ENCODE results near the gene DNAJC12.
"Not testable (repeated sequence)": the region's sequence is repeated elsewhere in the genome, so short reads cannot be mapped to it uniquely, and the experiment has no call there.

Gene DNAJC12

DNA sequence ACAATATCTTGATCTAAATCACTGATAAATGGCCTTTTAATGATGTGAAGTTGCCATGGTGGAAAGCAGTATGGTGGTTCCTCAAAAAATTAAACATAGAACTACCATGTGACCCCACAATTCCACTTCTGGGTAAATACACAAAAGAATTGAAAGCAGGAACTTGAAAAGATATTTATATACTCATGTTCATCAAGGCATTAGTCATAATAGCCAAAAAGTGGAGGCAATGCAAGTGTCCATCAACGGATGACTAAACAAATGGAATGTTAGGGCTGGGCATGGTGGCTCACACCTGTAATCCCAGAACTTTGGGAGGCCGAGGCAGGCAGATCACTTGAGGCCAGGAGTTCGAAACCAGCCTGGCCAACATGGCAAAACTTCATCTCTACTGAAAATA lies 2.0 kb upstream of the DNAJC12 start:
- no peak for DNase-seq (ENCODE audit: low read depth in 2 of 2)

DNA sequence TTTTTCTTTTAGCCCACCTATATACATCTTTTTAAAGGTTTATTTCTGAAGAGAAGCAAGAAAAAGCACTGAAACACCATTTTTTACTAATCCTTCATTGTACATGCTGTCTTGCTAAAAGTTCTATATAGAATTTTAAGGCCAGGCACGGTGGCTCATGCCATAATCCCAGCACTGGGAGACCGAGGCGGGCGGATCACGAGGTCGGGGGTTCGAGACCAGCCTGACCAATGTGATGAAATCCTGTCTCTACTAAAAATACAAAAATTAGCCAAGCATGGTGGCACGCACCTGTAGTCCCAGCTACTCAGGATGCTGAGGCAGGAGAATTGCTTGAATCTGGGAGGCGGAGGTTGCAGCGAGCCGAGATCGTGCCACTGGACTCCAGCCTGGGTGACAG lies 1.5 kb upstream of the DNAJC12 start:
- DNase-seq (ENCODE audit: low read depth in 2 of 2): not testable (repeated sequence)

DNA sequence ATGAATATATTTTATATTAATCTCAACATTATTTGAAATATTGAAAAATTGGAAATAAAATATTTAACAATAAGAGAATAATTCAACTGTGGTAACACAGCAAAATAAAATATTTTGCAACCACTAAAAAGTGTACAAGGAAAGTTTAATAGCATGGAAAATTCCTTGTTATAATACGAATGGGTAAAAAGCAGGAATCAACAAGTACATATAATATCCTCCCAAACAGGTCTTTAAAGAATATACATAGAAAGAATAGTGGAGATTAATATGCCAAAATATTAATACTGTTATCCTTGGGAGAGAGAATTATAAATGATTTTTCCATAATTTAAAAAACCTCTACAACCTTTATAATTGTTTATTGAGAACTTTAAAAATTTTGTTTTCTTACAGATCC lies 1.0 kb downstream of the DNAJC12 start:
- no peak for DNase-seq (ENCODE audit: low read depth in 2 of 2)

DNA sequence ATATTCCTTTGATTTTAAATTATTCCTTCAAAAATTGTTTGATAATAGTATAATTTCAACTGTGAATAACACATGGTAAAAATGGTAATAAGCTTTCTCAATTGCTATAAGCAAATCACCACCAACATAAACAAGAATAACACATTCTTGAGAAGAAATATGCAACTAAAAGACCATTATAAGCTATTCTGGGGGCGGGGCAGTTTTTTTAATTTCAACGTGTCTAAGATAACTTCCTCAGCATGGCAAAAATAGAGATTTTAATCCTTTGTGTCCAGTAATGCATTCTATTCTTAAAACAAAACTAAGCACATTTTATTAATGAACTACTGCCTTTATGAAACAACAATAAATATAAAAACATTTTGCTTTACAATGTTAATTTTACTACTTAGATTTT lies 1.5 kb downstream of the DNAJC12 start:
- DNase-seq (ENCODE audit: low read depth in 2 of 2): no peak

DNA sequence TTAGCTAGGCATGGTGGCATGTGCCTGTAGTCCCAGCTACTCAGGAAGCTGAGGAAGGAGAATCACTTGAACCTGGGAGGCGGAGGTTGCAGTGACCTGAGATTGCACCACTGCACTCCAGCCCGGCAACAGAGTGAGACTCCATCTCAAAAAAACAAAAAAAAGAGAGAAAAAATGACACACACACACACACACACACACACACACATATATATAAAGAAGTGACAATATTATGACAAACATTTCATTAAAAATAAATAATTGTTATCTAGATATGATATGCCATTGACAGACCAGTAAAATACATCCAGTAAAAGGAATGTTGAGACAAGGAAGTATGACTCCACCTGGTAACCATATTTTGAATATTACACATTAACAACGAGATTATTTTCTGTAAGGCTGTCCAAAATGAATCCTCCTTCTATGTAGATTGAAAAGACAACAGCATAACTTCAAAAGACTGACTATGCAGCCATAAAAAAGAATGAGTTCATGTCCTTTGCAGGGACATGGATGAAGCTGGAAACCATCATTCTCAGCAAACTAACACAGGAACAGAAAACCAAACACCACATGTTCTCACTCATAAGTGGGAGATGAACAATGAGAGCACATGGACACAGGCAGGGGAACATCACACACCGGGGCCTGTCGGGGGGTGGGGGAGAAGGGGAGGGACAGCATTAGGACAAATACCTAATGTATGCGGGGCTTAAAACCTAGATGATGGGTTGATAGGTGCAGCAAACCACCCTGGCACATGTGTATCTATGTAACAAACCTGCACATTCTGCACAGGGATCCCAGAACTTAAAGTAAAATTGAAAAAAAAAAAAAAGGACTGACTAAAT lies 2.2 kb downstream of the DNAJC12 start:
- not testable (repeated sequence) for DNase-seq (ENCODE audit: low read depth in 2 of 2)

DNA sequence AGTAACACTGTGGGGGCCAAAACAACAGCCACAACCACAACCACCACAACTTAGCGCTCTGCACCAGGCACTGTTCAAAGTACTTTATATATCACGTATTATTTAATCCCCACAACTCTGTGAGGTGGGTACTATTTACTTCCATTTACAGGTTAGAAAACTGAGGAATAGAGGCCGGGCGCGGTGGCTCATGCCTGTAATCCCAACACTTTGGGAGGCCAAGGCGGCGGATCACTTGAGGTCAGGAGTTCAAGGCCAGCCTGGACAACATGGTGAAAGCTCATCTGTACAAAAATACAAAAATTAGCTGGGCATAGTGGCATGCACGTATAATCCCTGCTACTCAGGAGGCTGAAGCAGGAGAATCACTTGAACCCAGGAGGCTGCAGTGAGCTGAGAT lies 3.6 kb downstream of the DNAJC12 start:
- DNase-seq (ENCODE audit: low read depth in 2 of 2): no peak

DNA sequence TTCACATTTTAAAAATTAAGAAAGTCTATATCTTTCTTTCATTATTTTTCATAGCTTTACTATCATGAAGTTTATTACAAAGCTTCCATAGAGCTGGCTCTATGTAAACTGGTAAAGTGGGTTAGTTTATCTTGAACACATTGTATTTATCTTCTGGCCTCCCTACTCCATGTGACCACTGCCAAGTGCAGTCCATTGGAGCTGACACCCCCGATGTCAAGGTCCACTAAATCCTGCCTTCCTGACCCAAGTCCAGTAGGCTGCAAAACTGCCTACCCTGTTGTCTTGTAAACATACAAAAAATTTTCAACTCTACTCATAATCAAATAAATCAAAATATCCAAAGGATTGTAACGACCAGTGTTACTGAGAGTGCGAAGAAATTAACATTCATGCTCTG lies 10.2 kb downstream of the DNAJC12 start:
- no peak for DNase-seq (ENCODE audit: low read depth in 2 of 2)

DNA sequence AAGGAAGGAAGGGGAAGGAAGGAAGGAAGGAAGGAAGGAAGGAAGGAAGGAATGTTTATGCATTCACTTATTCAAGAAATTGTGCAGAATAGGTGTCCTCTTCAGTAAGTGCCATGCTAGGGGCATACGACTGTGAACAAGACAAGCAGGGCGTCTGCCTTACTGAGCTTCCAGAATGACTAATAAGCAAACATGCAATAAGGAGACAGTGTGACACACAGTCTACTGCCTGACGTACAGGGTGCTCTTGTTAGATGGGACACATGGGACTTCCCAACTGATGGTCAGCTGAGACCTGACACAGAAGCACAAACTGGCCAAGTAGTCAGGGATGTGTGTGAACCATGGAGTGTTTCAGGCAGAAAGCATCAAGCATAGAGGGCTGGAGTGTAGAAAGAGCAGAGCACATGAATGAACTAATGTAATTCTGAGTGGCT lies 18.2 kb downstream of the DNAJC12 start:
- DNase-seq (ENCODE audit: low read depth in 2 of 2): no peak

DNA sequence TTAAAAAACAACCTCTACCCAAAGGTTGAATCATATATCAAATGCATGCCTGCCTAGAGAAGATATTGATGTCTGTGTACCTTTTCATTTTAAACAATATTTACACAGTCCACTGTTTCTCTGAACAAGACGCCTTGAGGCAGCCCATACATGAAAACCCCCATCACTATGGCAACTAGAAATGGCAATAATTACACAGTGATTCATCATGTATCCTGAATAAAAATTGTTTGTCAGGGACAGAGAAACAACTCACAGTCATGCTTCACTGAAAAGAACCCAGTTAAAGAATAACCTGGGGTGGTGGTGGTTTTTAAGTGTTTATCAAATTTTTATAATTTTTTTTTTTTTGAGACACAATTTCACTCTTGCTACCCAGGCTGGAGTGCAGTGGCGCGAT lies 19.7 kb downstream of the DNAJC12 start:
- no peak for DNase-seq (ENCODE audit: low read depth in 2 of 2)

DNA sequence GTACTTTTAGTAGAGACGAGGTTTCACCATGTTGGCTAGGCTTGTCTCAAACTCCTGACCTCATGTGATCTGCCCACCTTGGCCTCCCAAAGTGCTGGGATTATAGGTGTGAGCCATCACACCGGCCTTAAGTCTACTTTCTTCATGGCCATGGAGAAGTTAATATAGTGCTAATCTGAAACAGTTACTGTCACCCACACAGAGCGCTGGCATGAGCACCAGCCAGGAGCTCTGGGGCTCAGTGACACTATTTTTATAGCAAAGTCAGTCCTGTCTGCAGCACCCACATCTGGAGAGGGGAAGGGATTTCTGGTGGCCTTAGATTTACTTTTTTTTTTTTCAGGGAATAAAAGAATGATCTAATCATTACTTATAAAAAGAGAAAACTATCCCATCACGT lies 21.3 kb downstream of the DNAJC12 start:
- DNase-seq (ENCODE audit: low read depth in 2 of 2): no peak

DNA sequence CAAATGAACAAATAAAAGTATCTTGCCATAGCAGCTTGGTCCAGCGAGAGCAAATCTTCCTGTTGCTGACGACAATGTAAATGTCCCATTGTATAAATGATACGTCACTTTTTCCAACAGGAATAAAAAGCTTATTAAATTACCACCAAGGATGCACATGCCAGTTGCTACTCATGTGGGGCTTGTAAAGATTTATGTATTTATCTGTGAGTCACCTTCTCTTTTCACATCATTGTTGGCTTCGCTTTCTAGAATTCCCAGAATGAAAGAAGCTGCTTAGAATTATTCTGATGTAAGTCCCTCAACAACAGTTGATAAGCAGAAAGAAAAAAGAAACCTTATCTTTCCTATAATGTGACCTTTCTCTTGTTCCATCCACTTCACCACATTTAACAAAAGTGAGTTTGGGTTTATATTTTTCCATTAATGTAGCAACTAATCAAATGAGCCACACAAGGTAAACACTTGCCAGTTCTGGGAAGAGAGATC lies 22.4 kb downstream of the DNAJC12 start:
- DNase-seq (ENCODE audit: low read depth in 2 of 2): no peak

DNA sequence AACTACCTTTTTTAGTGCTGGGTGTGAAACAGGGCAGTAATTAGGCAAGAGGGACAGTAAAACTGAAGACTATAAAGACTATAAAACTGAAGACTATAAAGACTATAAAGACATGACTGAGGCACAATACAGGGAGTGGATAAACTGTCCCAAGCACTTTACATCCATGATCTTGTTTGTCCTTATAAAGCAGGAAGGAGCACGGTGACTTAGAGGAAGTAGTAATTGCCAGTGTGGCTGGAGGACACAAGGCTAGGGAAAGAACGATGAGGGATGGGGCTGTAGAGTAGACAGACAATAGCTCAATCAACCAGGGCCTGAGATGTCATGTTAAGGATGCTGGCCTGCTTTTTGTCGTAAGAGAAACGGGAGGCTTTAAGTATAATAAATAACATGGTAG lies 26.0 kb downstream of the DNAJC12 start:
- DNase-seq (ENCODE audit: low read depth in 2 of 2): no peak

DNA sequence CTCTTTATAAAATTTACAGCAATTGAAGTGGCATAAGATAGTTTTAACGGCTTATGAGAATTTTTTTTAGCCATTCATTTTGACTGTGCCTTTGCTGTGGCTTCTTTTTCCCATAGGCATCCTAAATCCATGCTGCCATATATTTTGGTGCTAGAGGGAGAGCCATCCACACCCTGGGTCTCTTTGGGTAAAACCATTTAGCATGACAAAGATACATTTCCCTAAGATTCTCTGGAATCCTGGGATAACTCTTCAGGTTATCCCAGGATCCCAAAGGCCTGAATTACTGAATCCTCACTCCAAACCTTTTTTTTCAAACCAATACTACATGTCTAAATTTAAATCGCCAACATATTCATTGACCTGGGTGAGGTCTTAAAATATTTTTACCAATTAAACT lies 28.9 kb downstream of the DNAJC12 start:
- DNase-seq (ENCODE audit: low read depth in 2 of 2): no peak

DNA sequence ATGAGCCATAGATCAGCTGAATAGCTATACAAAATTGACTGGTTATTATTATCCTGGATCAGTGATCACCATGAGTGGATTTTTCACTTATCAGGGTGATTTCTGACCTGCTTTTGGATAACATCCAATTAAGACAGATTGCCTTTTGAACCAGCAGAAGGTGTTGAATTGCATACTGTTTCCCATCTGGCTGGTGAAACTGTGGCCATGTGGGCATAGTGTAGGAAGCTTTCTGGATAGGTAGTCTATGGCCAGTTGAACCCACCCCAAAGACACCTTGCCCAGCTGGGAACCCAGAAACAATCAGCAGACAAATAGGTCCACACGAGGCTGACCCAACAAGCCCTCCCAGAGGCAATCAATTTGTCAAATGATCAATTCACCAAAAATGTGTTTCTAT lies 29.3 kb downstream of the DNAJC12 start:
- DNase-seq (ENCODE audit: low read depth in 2 of 2): no peak

DNA sequence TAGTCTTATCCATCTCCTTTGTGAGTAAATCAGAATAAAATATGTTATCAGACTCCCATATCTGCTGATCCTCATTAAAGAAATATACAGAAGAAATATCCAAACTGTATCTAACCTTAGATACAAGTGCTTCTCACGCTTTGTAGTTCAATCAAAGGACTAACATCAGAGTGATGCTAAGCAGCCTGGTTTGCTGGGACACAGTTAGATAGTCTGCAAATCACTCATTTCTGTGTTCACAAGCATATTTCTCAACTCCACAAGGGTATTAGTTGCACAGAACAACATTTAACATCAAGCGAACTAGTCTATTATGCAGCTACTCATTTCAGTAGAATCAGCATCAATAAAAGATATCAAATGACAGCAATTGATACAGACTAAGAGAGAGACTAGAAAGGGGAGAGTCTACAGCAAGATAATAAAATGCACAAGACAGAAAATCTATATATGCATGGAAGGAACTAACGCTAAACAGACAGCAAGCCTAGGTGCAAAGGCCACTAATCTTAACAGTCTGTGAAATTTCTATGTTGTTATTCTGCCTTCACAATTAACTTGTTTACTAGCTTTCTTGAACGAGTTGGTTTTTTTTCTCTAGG lies 30.0 kb downstream of the DNAJC12 start:
- no peak for DNase-seq (ENCODE audit: low read depth in 2 of 2)

DNA sequence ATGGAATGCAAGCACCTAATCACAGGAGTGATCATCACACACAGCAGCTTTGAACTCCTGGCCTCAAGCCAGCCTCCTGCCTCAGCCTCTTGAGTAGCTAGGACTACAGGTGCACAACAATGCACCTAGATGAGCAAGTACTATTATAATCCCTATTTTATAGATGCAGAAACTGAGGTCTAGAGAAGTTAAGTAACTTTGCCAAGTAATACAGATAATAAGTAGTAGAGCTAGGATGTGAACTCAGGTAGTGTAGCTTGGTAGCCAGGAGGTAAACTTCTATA lies 33.7 kb downstream of the DNAJC12 start:
- no peak for DNase-seq (ENCODE audit: low read depth in 2 of 2)

DNA sequence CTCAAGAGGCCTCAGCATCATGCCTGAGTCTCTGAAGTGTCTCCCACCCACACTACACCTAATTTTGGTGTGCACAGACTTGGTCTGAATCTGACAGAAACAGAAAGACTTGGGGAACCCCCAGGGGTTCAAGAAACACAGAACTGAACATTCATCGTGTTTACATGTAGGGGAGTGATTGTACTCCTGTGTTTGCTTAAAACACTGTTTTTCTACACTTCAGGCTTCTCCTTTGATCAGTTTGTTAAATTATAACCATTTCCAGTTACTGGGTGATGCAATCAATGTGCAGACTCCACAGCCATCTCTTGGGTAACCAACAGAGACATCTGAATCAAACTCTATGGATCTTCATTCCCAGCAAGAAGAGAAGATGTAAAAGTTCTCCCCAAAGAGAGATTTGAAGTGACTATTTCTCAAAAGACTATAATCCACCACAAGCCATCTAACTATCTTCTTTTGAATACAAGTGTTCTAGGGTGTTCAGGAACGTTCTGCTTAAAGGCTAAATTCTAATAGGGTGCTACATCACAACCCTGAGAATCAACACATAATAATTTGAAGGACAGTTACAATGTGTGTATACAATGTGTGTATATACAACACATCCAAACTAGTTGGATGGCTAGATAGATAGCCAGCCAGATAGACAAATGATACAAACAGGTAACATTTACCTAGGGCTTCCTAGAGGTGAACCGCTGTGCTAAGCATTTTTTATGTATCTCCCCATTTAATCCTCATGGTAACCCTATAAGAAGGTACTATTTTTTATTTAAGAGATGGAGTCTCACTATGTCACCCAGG lies 34.2 kb downstream of the DNAJC12 start:
- no peak for DNase-seq (ENCODE audit: low read depth in 2 of 2)

DNA sequence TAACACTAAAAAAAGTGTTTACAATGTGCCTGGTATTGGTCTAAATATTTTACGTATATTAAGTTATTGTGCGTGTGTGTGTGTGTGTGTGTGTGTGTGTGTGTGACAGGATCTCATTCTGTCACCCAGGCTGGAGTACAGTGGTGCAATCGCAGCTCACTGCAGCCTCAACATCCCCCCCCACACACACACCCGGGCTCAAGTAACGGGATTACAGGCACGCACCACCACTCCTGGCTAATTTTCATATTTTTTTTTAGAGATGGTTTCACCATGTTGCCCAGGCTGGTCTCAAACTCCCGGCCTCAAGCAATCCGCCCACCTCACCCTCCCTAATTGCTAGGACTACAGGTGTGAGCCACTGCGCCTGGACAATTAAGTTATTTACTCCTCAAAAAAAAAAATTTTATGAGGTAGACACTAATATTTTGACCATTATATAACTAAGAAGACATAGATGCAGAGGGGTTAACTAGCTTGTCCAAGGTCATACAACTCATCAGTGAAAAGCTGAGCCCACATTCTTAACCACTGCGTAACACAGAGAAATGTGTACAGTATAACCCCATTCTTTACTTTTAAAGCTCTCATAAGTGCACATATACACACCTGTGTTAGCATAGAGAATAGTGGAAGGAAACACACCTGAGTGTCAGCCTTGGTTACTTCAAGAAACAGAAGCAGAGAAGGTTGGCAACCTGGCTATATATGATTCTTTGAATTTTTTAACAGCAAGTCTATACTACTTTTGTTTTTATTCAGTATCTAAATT lies 35.0 kb downstream of the DNAJC12 start:
- no peak for DNase-seq (ENCODE audit: low read depth in 2 of 2)

DNA sequence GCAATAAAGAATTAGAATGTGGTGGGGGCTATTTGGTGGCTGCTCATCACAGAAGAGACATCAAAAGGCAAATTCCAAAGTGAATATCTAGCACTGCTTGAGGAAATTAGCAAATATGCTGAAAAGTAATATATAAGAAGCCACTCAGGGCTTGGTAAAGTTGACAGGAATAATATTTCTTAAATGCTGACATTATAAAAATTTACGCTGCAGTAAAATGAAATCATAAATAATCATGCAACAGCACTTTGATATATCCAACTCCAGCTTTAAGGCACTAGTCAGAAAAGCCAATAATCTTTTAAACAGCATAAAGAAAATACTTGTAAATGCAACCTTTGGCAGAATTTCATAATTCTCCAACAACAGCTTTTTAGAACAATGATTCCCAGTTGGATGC lies 36.9 kb downstream of the DNAJC12 start:
- no peak for DNase-seq (ENCODE audit: low read depth in 2 of 2)

DNA sequence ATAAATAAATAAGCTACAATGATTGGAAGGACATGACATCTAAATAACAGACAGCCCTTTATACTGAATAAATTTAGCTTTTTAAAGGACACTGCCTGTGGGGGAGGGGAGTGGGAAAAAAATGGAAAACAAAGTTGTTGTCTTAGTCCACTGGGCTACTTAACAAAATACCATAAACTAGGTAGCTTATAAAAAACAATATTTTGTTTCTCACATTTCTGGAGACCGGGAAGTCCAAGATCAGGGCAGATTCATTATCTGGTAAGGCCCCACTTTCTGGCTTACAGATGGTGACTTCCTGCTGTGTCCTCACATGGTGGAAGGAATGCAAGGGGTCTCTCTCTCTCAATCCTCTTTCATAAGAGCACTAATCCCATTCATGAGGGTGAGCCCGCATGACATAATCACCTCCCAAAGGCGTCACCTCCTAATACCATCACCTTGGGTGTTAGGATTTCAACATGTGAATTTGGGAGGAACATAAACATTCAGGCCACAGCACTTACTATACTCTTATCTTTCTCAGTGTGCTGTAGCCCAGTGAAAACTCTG lies 43.0 kb downstream of the DNAJC12 start:
- no peak for DNase-seq (ENCODE audit: low read depth in 2 of 2)

DNA sequence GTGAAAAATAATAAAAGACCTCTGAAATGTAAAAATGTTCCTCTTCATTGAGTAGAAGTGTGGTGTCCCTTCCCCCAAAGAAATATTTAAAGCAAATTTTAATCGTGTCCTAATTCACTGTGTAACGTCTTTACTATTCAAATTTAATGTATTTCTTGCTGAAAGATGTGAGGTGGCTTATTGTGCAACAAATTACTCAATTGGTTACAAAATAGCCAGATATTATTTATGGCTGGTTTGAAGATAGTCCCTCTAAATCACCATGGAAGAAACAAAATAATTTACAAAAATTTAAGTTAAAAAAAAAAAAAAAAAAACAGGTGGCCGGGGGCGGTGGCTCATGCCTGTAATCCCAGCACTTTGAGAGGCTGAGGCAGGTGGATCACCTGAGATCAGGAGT lies 43.7 kb downstream of the DNAJC12 start:
- no peak for DNase-seq (ENCODE audit: low read depth in 2 of 2)

DNA sequence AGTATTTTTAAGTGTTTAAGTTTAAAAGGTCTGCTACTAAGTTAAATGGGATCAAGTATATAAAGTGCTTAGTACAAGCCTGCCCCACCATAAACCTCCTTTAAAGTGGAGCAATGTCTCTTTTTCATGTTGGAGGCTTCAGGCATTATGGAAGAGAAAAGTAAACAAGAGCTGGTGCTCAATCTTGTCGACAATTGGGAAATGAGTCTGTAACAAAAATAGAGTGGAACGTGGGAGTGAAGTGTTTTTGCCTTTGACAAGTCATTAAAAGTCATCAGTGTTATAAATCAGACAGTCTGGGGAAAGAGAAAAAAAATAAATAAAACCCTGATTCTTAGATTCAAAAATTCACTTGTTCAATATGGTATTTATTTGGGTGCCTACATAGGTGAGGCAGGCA lies 44.7 kb downstream of the DNAJC12 start:
- no peak for DNase-seq (ENCODE audit: low read depth in 2 of 2)
